H1 (cell line): ENCODE measurements around the gene SPACDR. TPM values are rescaled to one million over a fixed set of nuclear protein-coding genes. Genes with fewer than 3 reads are reported as not detected.

Experiments used
- CTCF ChIA-PET: fragments of 300-600 bp; sonication (Branson Sonifier 250); formaldehyde crosslinking; loops from one replicate; lab custom pipeline; 2021; ENCODE audit not compliant: partially characterized antibody; lab: Charles Lee
- POLR2A ChIA-PET: fragments of 300-600 bp; sonication (Branson Sonifier 250); formaldehyde crosslinking; loops from one replicate; lab custom pipeline; 2021; ENCODE audit warnings: inconsistent platforms; ENCODE audit not compliant: partially characterized antibody; lab: Charles Lee
- DNase-seq, 2 experiments: peaks; one replicate each; pipeline versions ENCODE4 v3.0.0 to v3.0.0-alpha.2; 2010 to 2022; ENCODE audit warnings: low spot score in 2 of 2, low read depth in 1 of 2, mixed read lengths in 1 of 2
- FAIRE-seq: peaks from 2 replicates; lab custom pipeline; 2011; peaks lifted over from hg19 to GRCh38; lab: Jason Lieb, UNC
- H2AFZ ChIP-seq: 2 replicates; pipeline ENCODE4 v1.8.1; 2012; ENCODE audit warnings: low read length, inconsistent platforms
- H2AK5ac ChIP-seq: 2 replicates; pipeline ENCODE4 v1.6.1; 2013; ENCODE audit warnings: low read depth, low read length
- H2BK120ac ChIP-seq: replicated peaks from 2 replicates; pipeline ENCODE3; 2013; ENCODE audit warnings: low read depth, low read length, inconsistent platforms
- H2BK12ac ChIP-seq: 2 replicates; pipeline ENCODE4 v1.6.1; 2013; ENCODE audit warnings: low read depth, low read length
- H2BK15ac ChIP-seq: 2 replicates; pipeline ENCODE4 v1.6.1; 2013; ENCODE audit warnings: low read length
- H2BK20ac ChIP-seq: 2 replicates; pipeline ENCODE4 v1.6.1; 2013; ENCODE audit warnings: low read length
- H2BK5ac ChIP-seq: 2 replicates; pipeline ENCODE4 v1.6.1; 2013; ENCODE audit warnings: low read depth, low read length
- H3K14ac ChIP-seq: 2 replicates; pipeline ENCODE4 v1.6.1; 2013; ENCODE audit warnings: inconsistent platforms; ENCODE audit not compliant: insufficient read length
- H3K18ac ChIP-seq: 2 replicates; pipeline ENCODE4 v1.6.1; 2013; ENCODE audit warnings: low read length; ENCODE audit errors: extremely low read depth
- H3K23ac ChIP-seq: 2 replicates; pipeline ENCODE4 v1.6.1; 2013; ENCODE audit warnings: inconsistent platforms; ENCODE audit not compliant: insufficient read length
- H3K23me2 ChIP-seq: 2 replicates; pipeline ENCODE4 v1.6.1; 2013; ENCODE audit warnings: low read depth, low read length
- H3K27ac ChIP-seq: 2 replicates; pipeline ENCODE4 v1.6.1; 2011; ENCODE audit warnings: low read depth, low read length, inconsistent platforms
- H3K27me3 ChIP-seq, 4 experiments: replicated peaks in 1 of 4; 1 replicate in 1 of 4; 2 replicates in 3 of 4; pipeline versions ENCODE4 v1.6.1 to v1.8.1; 2011 to 2013; ENCODE audit warnings: low read length in 3 of 4, mild to moderate bottlenecking in 3 of 4, inconsistent platforms in 2 of 4, mixed read lengths in 2 of 4, moderate library complexity in 1 of 4; ENCODE audit not compliant: control insufficient read depth in 3 of 4, insufficient read depth in 3 of 4; ENCODE audit errors: extremely low read depth in 1 of 4
- H3K36me3 ChIP-seq, 4 experiments: 2 replicates each; pipeline versions ENCODE4 v1.6.1 to v1.8.1; 2011 to 2013; ENCODE audit warnings: mild to moderate bottlenecking in 4 of 4, low read length in 3 of 4, moderate library complexity in 2 of 4, control low read depth in 1 of 4, inconsistent platforms in 1 of 4; ENCODE audit not compliant: insufficient read depth in 4 of 4, control insufficient read depth in 2 of 4
- H3K4ac ChIP-seq: replicated peaks from 2 replicates; pipeline ENCODE3; 2013; ENCODE audit warnings: low read length, low read depth, mixed read lengths, inconsistent platforms; ENCODE audit not compliant: insufficient read length
- H3K4me1 ChIP-seq, 4 experiments: replicated peaks in 1 of 4; 1 replicate in 1 of 4; 2 replicates in 3 of 4; pipeline versions ENCODE4 v1.6.1 to v1.8.1; 2011 to 2013; ENCODE audit warnings: low read length in 3 of 4, inconsistent platforms in 2 of 4, mixed read lengths in 1 of 4; ENCODE audit not compliant: insufficient read depth in 4 of 4, control insufficient read depth in 3 of 4
- H3K4me2 ChIP-seq, 2 experiments: 2 replicates each; pipeline versions ENCODE4 v1.6.1 to v1.8.1; 2011 to 2013; ENCODE audit warnings: low read depth in 2 of 2, low read length in 2 of 2, control low read depth in 1 of 2, inconsistent platforms in 1 of 2, mild to moderate bottlenecking in 1 of 2; ENCODE audit not compliant: insufficient read depth in 1 of 2
- H3K4me3 ChIP-seq, 4 experiments: fragments of 200-600, 300-600 bp in 1 of 4; sonication (generic), shearing (Covaris generic), sonication (Bioruptor Twin) in 1 of 4; 2 replicates each; pipeline versions ENCODE4 v1.5.1 to v1.8.1; 2011 to 2016; ENCODE audit warnings: low read length in 4 of 4, low read depth in 3 of 4, control low read depth in 2 of 4, inconsistent platforms in 2 of 4, mild to moderate bottlenecking in 2 of 4, mixed read lengths in 1 of 4, moderate library complexity in 1 of 4; ENCODE audit not compliant: insufficient read depth in 2 of 4; ENCODE audit errors: extremely low read depth in 1 of 4
- H3K56ac ChIP-seq: replicated peaks from 2 replicates; pipeline ENCODE3; 2013; ENCODE audit warnings: low read depth, mild to moderate bottlenecking, mixed read lengths, low read length, inconsistent platforms; ENCODE audit not compliant: insufficient read length
- H3K79me1 ChIP-seq: 2 replicates; pipeline ENCODE4 v1.6.1; 2013; ENCODE audit warnings: low read depth, low read length, control low read depth
- H3K79me2 ChIP-seq, 2 experiments: 2 replicates each; pipeline versions ENCODE4 v1.6.1 to v1.8.1; 2012 to 2013; ENCODE audit warnings: low read length in 2 of 2, mild to moderate bottlenecking in 2 of 2, inconsistent platforms in 1 of 2; ENCODE audit not compliant: insufficient read depth in 2 of 2, control insufficient read depth in 1 of 2
- H3K9ac ChIP-seq, 4 experiments: replicated peaks in 1 of 4; 1 replicate in 1 of 4; 2 replicates in 3 of 4; pipeline versions ENCODE4 v1.6.1 to v1.8.1; 2011 to 2013; ENCODE audit warnings: low read depth in 3 of 4, low read length in 3 of 4, control low read depth in 2 of 4, mild to moderate bottlenecking in 2 of 4, moderate library complexity in 2 of 4, inconsistent platforms in 1 of 4; ENCODE audit errors: extremely low read depth in 1 of 4
- H3K9me3 ChIP-seq, 2 experiments: 2 replicates each; pipeline versions ENCODE4 v1.6.1 to v1.8.1; 2012 to 2013; ENCODE audit warnings: mild to moderate bottlenecking in 2 of 2, moderate library complexity in 2 of 2, control low read depth in 1 of 2, inconsistent platforms in 1 of 2, low read depth in 1 of 2, low read length in 1 of 2, mixed read lengths in 1 of 2; ENCODE audit not compliant: insufficient read depth in 2 of 2
- H4K20me1 ChIP-seq, 2 experiments: replicated peaks in 1 of 2; 2 replicates each; pipeline versions ENCODE3 to v1.8.1; 2011 to 2013; ENCODE audit warnings: inconsistent platforms in 2 of 2, low read length in 2 of 2, mild to moderate bottlenecking in 1 of 2; ENCODE audit not compliant: insufficient read depth in 2 of 2, control insufficient read depth in 1 of 2
- H4K5ac ChIP-seq: 2 replicates; pipeline ENCODE4 v1.6.1; 2013; ENCODE audit warnings: low read length, low read depth, mixed read lengths, inconsistent platforms; ENCODE audit not compliant: insufficient read length
- H4K8ac ChIP-seq: 2 replicates; pipeline ENCODE4 v1.8.0; 2013; ENCODE audit warnings: mild to moderate bottlenecking, moderate library complexity, low read length, inconsistent platforms; ENCODE audit not compliant: insufficient read depth; ENCODE audit errors: extremely low read depth
- H4K91ac ChIP-seq: replicated peaks from 2 replicates; pipeline ENCODE3; 2013; ENCODE audit warnings: low read length, mixed read lengths, inconsistent platforms; ENCODE audit not compliant: insufficient read length
- CHD2 ChIP-seq: IDR thresholded peaks from 2 replicates; pipeline ENCODE4 v1.6.1; 2012; ENCODE audit warnings: low read length, improper control_type of control experiment
- GTF2F1 ChIP-seq: IDR thresholded peaks from 2 replicates; pipeline ENCODE4 v1.6.1; 2012; ENCODE audit warnings: low read depth, low read length, improper control_type of control experiment, borderline replicate concordance
- HDAC2 ChIP-seq, 2 experiments: fragments of 300-600 bp in 1 of 2; sonication (generic) in 1 of 2; IDR thresholded peaks; 2 replicates each; pipeline ENCODE4 v1.6.1; 2011 to 2012; ENCODE audit warnings: low read depth in 2 of 2, low read length in 2 of 2, mild to moderate bottlenecking in 2 of 2, moderate library complexity in 2 of 2, borderline replicate concordance in 1 of 2, inconsistent platforms in 1 of 2
- HDAC6 ChIP-seq: IDR thresholded peaks from one replicate; pipeline ENCODE4 v1.7.1; 2012; ENCODE audit warnings: low read depth, mild to moderate bottlenecking, inconsistent platforms, low read length, moderate library complexity
- MAX ChIP-seq: IDR thresholded peaks from 2 replicates; pipeline ENCODE4 v1.6.1; 2012; ENCODE audit warnings: inconsistent platforms
- NRF1 ChIP-seq: IDR thresholded peaks from 2 replicates; pipeline ENCODE4 v1.6.1; 2011; ENCODE audit warnings: mild to moderate bottlenecking, low read depth, low read length, improper control_type of control experiment
- RFX5 ChIP-seq: IDR thresholded peaks from 2 replicates; pipeline ENCODE4 v1.6.1; 2011; ENCODE audit warnings: low read depth, low read length, improper control_type of control experiment, borderline replicate concordance
- SP1 ChIP-seq: IDR thresholded peaks from 2 replicates; pipeline ENCODE4 v1.6.1; 2011; ENCODE audit warnings: low read depth, low read length
- TAF7 ChIP-seq: optimal IDR thresholded peaks from 2 replicates; pipeline ENCODE3; 2011; ENCODE audit warnings: low read depth, mild to moderate bottlenecking, inconsistent platforms, low read length, moderate library complexity, borderline replicate concordance
- USF2 ChIP-seq: IDR thresholded peaks from 2 replicates; pipeline ENCODE4 v1.6.1; 2011; ENCODE audit warnings: low read length, improper control_type of control experiment
- WGBS, 2 experiments: shearing (Covaris generic) in 1 of 2; methylation state at CpG; one replicate each; pipeline versions ENCODE4 v1.1.6 to v1.1.7; 2013 to 2015; ENCODE audit warnings: low lambda C conversion rate in 2 of 2, mixed read lengths in 2 of 2, inconsistent platforms in 1 of 2, low coverage in 1 of 2, missing lambda C conversion rate in 1 of 2; ENCODE audit not compliant: insufficient replicate concordance in 2 of 2, insufficient coverage in 1 of 2, insufficient read length in 1 of 2; ENCODE audit errors: extremely low coverage in 1 of 2, missing lambda C conversion rate in 1 of 2; 5-methylcytosine and 5-hydroxymethylcytosine counted together
- polyA plus RNA-seq, 7 experiments: library from polyadenylated mRNA; depleted of rRNA in 3 of 7; stranded (reverse) in 5 of 7; unstranded in 2 of 7; fragments of >200 nt in 5 of 7; fragments of 200-250 nt in 2 of 7; gene quantifications; 1 replicate in 5 of 7; 2 replicates in 1 of 7; 4 replicates in 1 of 7; pipeline versions ENCODE4 v1.2.1 to v1.2.3, GENCODE V29; 2011 to 2013; ENCODE audit warnings: missing spikeins in 2 of 7, mixed read lengths in 2 of 7
- total RNA-seq: library from RNA; stranded (reverse); fragmentation: NEBNext Ultra II Directional; extraction: Animal tissue kit (Norgen Biotek cat#: 25700); gene quantifications from 2 replicates; pipeline ENCODE4 v1.2.1, GENCODE V29; 2021

Gene SPACDR
- total and polyA plus RNA-seq, 2 of the 8 experiments (the other 6 are each of a cell fraction or from before 2014, with no cell fraction given), result 0.26 TPM; not detected in 1

GRCh38 chr7:100483090-100483721 lies 19.1 kb upstream of the SPACDR start:
- Histone ChIP-seq H2BK15ac (no peak overlapping the region), H3K23me2 (peaks cover 9% of the 10 kb centered on the region; the same call in 1 of the 2 replicates), H4K91ac (no peak overlapping the region), H4K5ac (no peak overlapping the region), H3K79me1 (no peaks in the 10 kb centered on the region), H2BK12ac (no peak overlapping the region), H3K4ac (no peak overlapping the region), H3K18ac (peak overlapping the region; percentile 38), H3K56ac (no peak overlapping the region), H3K23ac (no peak overlapping the region), H3K14ac (no peak overlapping the region), H3K4me1 (peaks cover 0 to 10% (median 6%) of the 10 kb centered on the region in 4 experiments; a peak in 5 of 7 replicates), H3K9me3 (no peaks in the 10 kb centered on the region), H3K4me2 (peak overlapping the region; percentile 8 to 82), H2BK20ac (no peak overlapping the region), H3K27me3 (no peaks in the 10 kb centered on the region), H3K4me3 (peak overlapping the region; percentile 68 to 80 (median 72)), H3K36me3 (peaks cover 0 to under 1% (median 0%) of the 10 kb centered on the region in 4 experiments; a peak in 2 of 8 replicates), H3K9ac (no peak overlapping the region), H2AK5ac (no peak overlapping the region), H4K8ac (no peak overlapping the region; the same call in 1 of the 2 replicates), H2BK5ac (no peak overlapping the region; the same call in 1 of the 2 replicates), H2AFZ (0 out of 2 replicates have a peak overlapping the region, but pooled peaks have one; percentile 1), H2BK120ac (no peak overlapping the region), H3K79me2 (no peaks in the 10 kb centered on the region; a peak in 1 of 4 replicates), H4K20me1 (no peaks in the 10 kb centered on the region), H3K27ac (no peak overlapping the region)
- FAIRE-seq (no peak), DNase-seq (peak in 1 of 2 experiments; percentile 97)
- CTCF ChIA-PET, result interaction anchor here (0.6 to 11.3 kb wide), 21 partner anchors 9 to 159 kb away, joined by 3 to 152 read pairs (median 4); partner anchors contain the start of genes MOSPD3 and SPACDR
- 4% methylated on average over 41 of the region's 79 CpGs; no CpG with 5 or more reads in 1 of the 2 experiments for WGBS, 2 experiments
- POLR2A ChIA-PET, result interaction anchor here (0.6 to 1.7 kb wide), 5 partner anchors 10 to 120 kb away, joined by 3 to 5 read pairs (median 4); no protein-coding TSS in a partner anchor
- no peak for TF ChIP-seq NRF1
- no peak for TF ChIP-seq SP1
- TF ChIP-seq CHD2, result no peak
- TF ChIP-seq RFX5, result 0 out of 2 replicates have a peak, but pooled peaks have one; percentile 16
- TF ChIP-seq HDAC6, result no peak
- peak in 1 of 2 experiments; percentile 80; a peak in 2 of 4 replicates for TF ChIP-seq HDAC2 (IDR thresholded peaks at IDR 0.05; ENCODE audit: borderline replicate concordance in 1 of 2, low read depth in 2 of 2, low read length in 2 of 2)
- TF ChIP-seq USF2, result no peak
- TF ChIP-seq TAF7, result peak; percentile 89
- TF ChIP-seq GTF2F1, result no peak
- TF ChIP-seq MAX, result no peak
